Uterus (tissue), 4 donors: Measurements from ENCODE around the gene PGGHG. TPM values are rescaled to one million over a fixed set of nuclear protein-coding genes. Genes with fewer than 3 reads are reported as not detected.

Source experiments
- DNase-seq, 2 donors: peaks; one replicate each; pipeline ENCODE4 v3.0.0-alpha.2; 2019 to 2020
- H3K27ac ChIP-seq, 2 donors: fragments of 200-600 bp; sonication (generic); 1 replicate in 1 of 2; 2 replicates in 1 of 2; pipeline ENCODE4 v1.5.1; 2016 to 2018
- H3K27me3 ChIP-seq, 2 donors: fragments of 200-600 bp; sonication (generic); one replicate each; pipeline ENCODE4 v1.5.1; 2018 to 2019; ENCODE audit warnings: control low read depth in 1 of 2
- H3K36me3 ChIP-seq, 2 donors: fragments of 200-600 bp; sonication (generic); one replicate each; pipeline ENCODE4 v1.5.1; 2019; ENCODE audit warnings: control low read depth in 1 of 2
- H3K4me1 ChIP-seq, 2 donors: fragments of 200-600 bp; sonication (generic); one replicate each; pipeline ENCODE4 v1.5.1; 2018 to 2019; ENCODE audit warnings: control low read depth in 1 of 2
- H3K4me3 ChIP-seq, 2 donors: fragments of 200-600 bp; sonication (generic); 1 replicate in 1 of 2; 2 replicates in 1 of 2; pipeline ENCODE4 v1.5.1; 2018 to 2019; ENCODE audit warnings: mild to moderate bottlenecking in 1 of 2
- H3K9me3 ChIP-seq, 2 donors: fragments of 200-600 bp; sonication (generic); one replicate each; pipeline ENCODE4 v1.5.1; 2019; ENCODE audit warnings: control low read depth in 1 of 2
- CTCF ChIP-seq, 4 experiments: fragments of 200-600 bp in 2 of 4; fragments of 450-650 bp in 2 of 4; sonication (generic) in 2 of 4; IDR thresholded peaks; one replicate each; pipeline ENCODE4 v1.5.1; 2016 to 2019; ENCODE audit warnings: antibody characterized with exemption in 4 of 4, mild to moderate bottlenecking in 2 of 4, moderate library complexity in 1 of 4
- POLR2A ChIP-seq, 2 donors: fragments of 450-650 bp; IDR thresholded peaks; one replicate each; pipeline ENCODE4 v1.6.1; 2016; ENCODE audit warnings: antibody characterized with exemption in 2 of 2, mild to moderate bottlenecking in 1 of 2, moderate library complexity in 1 of 2
- intact Hi-C: fragments of 100-400 bp; cut with DNase I; formaldehyde crosslinking; loops from one replicate; pipeline ENCODE4 v1.15.1; 2023; ENCODE audit warnings: low total_unique reads
- total RNA-seq, 4 donors: library from RNA; depleted of rRNA in 3 of 4; stranded (reverse); fragments of >200 nt in 3 of 4; gene quantifications; one replicate each; pipeline versions ENCODE4 v1.1.0 to v1.2.4, GENCODE V29; 2014 to 2023
- donor health status: DM: yes; HTN: yes; CAD: no.

The PGGHG gene
- total RNA-seq, 4 donors from 2014 or later = 7.9 to 29.1 (median 14.2) TPM

DNA sequence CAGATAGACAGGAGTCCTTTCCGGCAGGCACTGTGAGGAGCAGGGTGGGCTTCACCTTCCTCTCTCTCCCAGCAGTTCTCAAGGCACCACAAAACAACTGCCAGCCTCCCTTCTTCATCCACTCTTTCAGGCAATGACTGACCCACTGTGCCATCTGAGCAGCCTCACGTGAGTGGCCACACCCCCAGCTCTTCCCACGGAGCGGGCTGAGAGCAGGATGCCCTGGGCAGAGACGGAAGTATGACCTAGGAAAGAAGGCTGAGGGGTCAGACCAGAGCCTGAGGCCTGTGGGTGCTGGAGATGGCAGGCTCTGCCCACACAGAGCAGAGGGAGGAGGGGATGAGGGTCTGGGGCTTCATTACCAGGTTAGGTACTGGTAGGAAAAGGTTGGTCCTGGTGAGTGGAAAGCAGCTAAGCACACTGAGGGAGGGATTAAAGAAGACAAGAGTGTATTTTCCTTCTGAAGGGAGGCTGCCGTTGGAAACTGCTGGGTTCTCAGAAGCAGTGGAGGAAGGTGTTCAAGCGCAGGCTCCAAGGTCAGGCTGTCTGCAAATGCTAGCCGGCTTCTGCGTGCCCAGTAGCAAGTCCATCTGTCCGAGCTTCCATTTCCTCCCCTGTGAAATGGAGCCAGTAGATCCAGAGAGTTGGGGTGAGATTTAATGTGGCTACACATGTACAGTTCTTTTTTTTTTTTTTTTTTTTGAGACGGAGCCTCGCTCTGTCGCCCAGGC, 6.1 kb upstream of the PGGHG start:
- Histone ChIP-seq H3K4me3 (no peak overlapping the region), H3K27me3 (peaks cover 29 to 36% of the 10 kb centered on the region in 2 donors), H3K4me1 (peaks cover 0 to 8% of the 10 kb centered on the region in 2 donors), H3K36me3 (no peaks in the 10 kb centered on the region), H3K9me3 (no peaks in the 10 kb centered on the region), H3K27ac (no peak overlapping the region)
- peak in 1 of 2 donors; percentile 7 for DNase-seq
- TF ChIP-seq CTCF (IDR thresholded peaks at IDR 0.05) (no peak), POLR2A (IDR thresholded peaks at IDR 0.05) (no peak)
- intact Hi-C loops = no loop called here

GRCh38 chr11:283405-284104, 5.4 kb upstream of the PGGHG start:
- H3K27ac ChIP-seq = no peak overlapping the region
- peaks cover 27 to 34% of the 10 kb centered on the region in 2 donors for H3K27me3 ChIP-seq
- DNase-seq = no peak
- H3K4me1 ChIP-seq = peaks cover 0 to 12% of the 10 kb centered on the region in 2 donors
- H3K4me3 ChIP-seq = no peak overlapping the region
- no peaks in the 10 kb centered on the region for H3K36me3 ChIP-seq
- no peaks in the 10 kb centered on the region for H3K9me3 ChIP-seq
- intact Hi-C loops = no loop called here
- TF ChIP-seq CTCF (IDR thresholded peaks at IDR 0.05) = no peak
- no peak for TF ChIP-seq POLR2A (IDR thresholded peaks at IDR 0.05)

GRCh38 chr11:284105-285020, 4.6 kb upstream of the PGGHG start:
- H3K9me3 ChIP-seq = no peaks in the 10 kb centered on the region
- H3K36me3 ChIP-seq = no peaks in the 10 kb centered on the region
- no peak overlapping the region for H3K27ac ChIP-seq
- TF ChIP-seq CTCF (IDR thresholded peaks at IDR 0.05) (no peak), POLR2A (IDR thresholded peaks at IDR 0.05) (no peak)
- no peak overlapping the region for H3K4me3 ChIP-seq
- peak; percentile 10 to 13 for DNase-seq
- H3K4me1 ChIP-seq = peaks cover 0 to 12% of the 10 kb centered on the region in 2 donors
- intact Hi-C loops = no loop called here
- H3K27me3 ChIP-seq = peaks cover 19 to 32% of the 10 kb centered on the region in 2 donors

- H3K4me3 ChIP-seq = no peak overlapping the region
- no peak overlapping the region for H3K27ac ChIP-seq
- no peak for TF ChIP-seq POLR2A (IDR thresholded peaks at IDR 0.05)
- no peak for TF ChIP-seq CTCF (IDR thresholded peaks at IDR 0.05)
- intact Hi-C loops = no loop called here
- peaks cover 12 to 26% of the 10 kb centered on the region in 2 donors for H3K27me3 ChIP-seq
- H3K36me3 ChIP-seq = no peaks in the 10 kb centered on the region
- peaks cover 0 to 6% of the 10 kb centered on the region in 2 donors for H3K4me1 ChIP-seq
- no peaks in the 10 kb centered on the region for H3K9me3 ChIP-seq
- peak in 1 of 2 donors; percentile 8 for DNase-seq
Observed at GRCh38 chr11:285021-285893, 3.7 kb upstream of the PGGHG start.
